GM23338 (cell line): ENCODE data around the gene BICC1. TPM values are rescaled to one million over a fixed set of nuclear protein-coding genes. Genes with fewer than 3 reads are reported as not detected.

Experiments
- ATAC-seq: fragments of 200-7000 bp; cut with Tn5 transposase; 3 replicates; pipeline ENCODE4 v1.9.1; 2020
- DNase-seq: peaks from one replicate; pipeline ENCODE4 v3.0.0-alpha.2; 2015; ENCODE audit warnings: low spot score
- H2AFZ ChIP-seq: fragments of 200-600 bp; sonication (generic); 2 replicates; pipeline ENCODE4 v1.8.0; 2016; ENCODE audit warnings: antibody characterized with exemption, mild to moderate bottlenecking, moderate library complexity
- H3F3A ChIP-seq: fragments of 200-600 bp; sonication (generic); replicated peaks from 2 replicates; pipeline ENCODE4 v1.8.0; 2017; ENCODE audit warnings: antibody characterized with exemption, mixed run types, low read depth
- H3K27ac ChIP-seq: fragments of 200-600 bp; sonication (generic); 2 replicates; pipeline ENCODE4 v1.6.1; 2016; ENCODE audit warnings: low read depth
- H3K27me3 ChIP-seq: fragments of 200-600 bp; sonication (generic); 2 replicates; pipeline ENCODE4 v1.8.0; 2016; ENCODE audit warnings: mild to moderate bottlenecking, mixed run types, moderate library complexity; ENCODE audit not compliant: insufficient read depth
- H3K36me3 ChIP-seq: fragments of 200-600 bp; sonication (generic); 2 replicates; pipeline ENCODE4 v1.8.0; 2016; ENCODE audit warnings: mild to moderate bottlenecking; ENCODE audit not compliant: insufficient read depth
- H3K4me1 ChIP-seq: fragments of 200-600 bp; sonication (generic); 2 replicates; pipeline ENCODE4 v1.8.0; 2016; ENCODE audit warnings: mild to moderate bottlenecking, moderate library complexity; ENCODE audit not compliant: insufficient read depth
- H3K4me2 ChIP-seq: fragments of 200-600 bp; sonication (generic); 2 replicates; pipeline ENCODE4 v1.7.1; 2017; ENCODE audit warnings: mixed run types
- H3K4me3 ChIP-seq: fragments of 200-600 bp; sonication (generic); 2 replicates; pipeline ENCODE4 v1.6.1; 2016; ENCODE audit warnings: mixed run types
- H3K79me2 ChIP-seq: fragments of 200-600 bp; sonication (generic); replicated peaks from 2 replicates; pipeline ENCODE4 v1.8.0; 2017; ENCODE audit warnings: mild to moderate bottlenecking; ENCODE audit not compliant: insufficient read depth
- H3K9me2 ChIP-seq: fragments of 200-600 bp; sonication (generic); 2 replicates; pipeline ENCODE4 v1.8.0; 2017; ENCODE audit not compliant: insufficient read depth
- H4K20me1 ChIP-seq: fragments of 200-600 bp; sonication (generic); replicated peaks from 2 replicates; pipeline ENCODE4 v1.8.0; 2017; ENCODE audit warnings: mild to moderate bottlenecking; ENCODE audit not compliant: insufficient read depth
- H3K27ac Mint-ChIP-seq: 2 replicates; pipeline ENCODE4 v1.8.0; 2020; ENCODE audit warnings: inconsistent platforms, mild to moderate bottlenecking, moderate library complexity, mixed read lengths
- H3K27me3 Mint-ChIP-seq: 3 replicates; pipeline ENCODE4 v1.8.0; 2022; ENCODE audit warnings: low read depth, mild to moderate bottlenecking, moderate library complexity, mixed read lengths, inconsistent platforms; ENCODE audit not compliant: insufficient read depth, poor library complexity
- H3K36me3 Mint-ChIP-seq: 3 replicates; pipeline ENCODE4 v1.8.0; 2021; ENCODE audit warnings: low read depth, mild to moderate bottlenecking, inconsistent platforms, moderate library complexity, mixed read lengths
- H3K4me1 Mint-ChIP-seq: 3 replicates; pipeline ENCODE4 v1.8.0; 2020; ENCODE audit warnings: mild to moderate bottlenecking, inconsistent platforms, mixed read lengths
- H3K4me3 Mint-ChIP-seq: 3 replicates; pipeline ENCODE4 v1.8.0; 2021; ENCODE audit warnings: moderate library complexity, mild to moderate bottlenecking, inconsistent platforms, mixed read lengths
- H3K9me3 Mint-ChIP-seq: 3 replicates; pipeline ENCODE4 v1.8.0; 2020; ENCODE audit warnings: moderate library complexity, mild to moderate bottlenecking, inconsistent platforms, mixed read lengths
- CREB1 ChIP-seq: fragments of 250-450 bp; sonication (Bioruptor Pico); IDR thresholded peaks from 2 replicates; pipeline ENCODE4 v1.5.0; 2020; ENCODE audit warnings: low read depth, mild to moderate bottlenecking, moderate library complexity
- EZH2 ChIP-seq: fragments of 200-600 bp; sonication (generic); IDR thresholded peaks from one replicate; pipeline ENCODE4 v1.8.0; 2017; ENCODE audit warnings: antibody characterized with exemption, mild to moderate bottlenecking, low read depth; ENCODE audit not compliant: unreplicated experiment
- EZH2phosphoT487 ChIP-seq: fragments of 200-600 bp; sonication (generic); IDR thresholded peaks from one replicate; pipeline ENCODE4 v1.8.1; 2018; ENCODE audit warnings: antibody characterized with exemption; ENCODE audit not compliant: unreplicated experiment
- JUNB ChIP-seq: IDR thresholded peaks from one replicate; pipeline ENCODE4 v1.6.1; 2016; ENCODE audit warnings: antibody characterized with exemption; ENCODE audit not compliant: unreplicated experiment
- NANOG ChIP-seq: IDR thresholded peaks from 2 replicates; pipeline ENCODE4 v1.6.1; 2016; ENCODE audit warnings: antibody characterized with exemption, borderline replicate concordance
- POLR2AphosphoS5 ChIP-seq: IDR thresholded peaks from 2 replicates; pipeline ENCODE4 v1.6.1; 2016; ENCODE audit warnings: antibody characterized with exemption, low read depth
- STAT1 ChIP-seq: IDR thresholded peaks from one replicate; pipeline ENCODE4 v1.6.1; 2016; ENCODE audit warnings: antibody characterized with exemption; ENCODE audit not compliant: unreplicated experiment
- ZNF114 ChIP-seq: fragments of 250-450 bp; sonication (Bioruptor Pico); IDR thresholded peaks from 2 replicates; pipeline ENCODE4 v1.5.0; 2020; ENCODE audit warnings: mild to moderate bottlenecking, moderate library complexity
- ZNF331 ChIP-seq: fragments of 250-450 bp; sonication (Bioruptor Pico); IDR thresholded peaks from 2 replicates; pipeline ENCODE4 v1.5.0; 2020; ENCODE audit warnings: low read depth, mild to moderate bottlenecking, moderate library complexity
- polyA plus RNA-seq: library from polyadenylated mRNA; unstranded; fragments of >200 nt; fragmentation: Nextera tagmentation; extraction: Ambion mirVana; gene quantifications from 2 replicates; pipeline ENCODE4 v1.2.1, GENCODE V29; 2016
- total RNA-seq: library from RNA; depleted of rRNA; stranded (reverse); fragments of >200 nt; shearing (Covaris generic); gene quantifications from 2 replicates; pipeline ENCODE4 v1.2.3, GENCODE V29; 2014
- TF ChIP-seq, protein P1 (sequence below): IDR thresholded peaks from 2 replicates; pipeline ENCODE4 v1.6.1; 2016; ENCODE audit warnings: antibody characterized with exemption
- TF ChIP-seq, protein P2 (sequence below), 2 experiments: fragments of 200-600 bp in 1 of 2; sonication (generic) in 1 of 2; conservative IDR thresholded peaks; 2 replicates each; pipeline versions ENCODE4 v1.5.1 to v1.6.1; 2016 to 2017; ENCODE audit warnings: antibody characterized with exemption in 2 of 2, low read depth in 2 of 2, mild to moderate bottlenecking in 2 of 2, moderate library complexity in 1 of 2
- TF ChIP-seq, protein P3 (sequence below): IDR thresholded peaks from one replicate; pipeline ENCODE4 v1.6.1; 2018; ENCODE audit warnings: antibody characterized with exemption; ENCODE audit not compliant: unreplicated experiment
- TF ChIP-seq, protein P4 (sequence below): fragments of 250-450 bp; sonication (Bioruptor Pico); IDR thresholded peaks from 2 replicates; pipeline ENCODE4 v1.5.0; 2020; ENCODE audit warnings: mild to moderate bottlenecking, moderate library complexity

Gene BICC1
- total and polyA plus RNA-seq, 2 experiments from 2014 or later = 1.3 to 2.2 TPM

DNA sequence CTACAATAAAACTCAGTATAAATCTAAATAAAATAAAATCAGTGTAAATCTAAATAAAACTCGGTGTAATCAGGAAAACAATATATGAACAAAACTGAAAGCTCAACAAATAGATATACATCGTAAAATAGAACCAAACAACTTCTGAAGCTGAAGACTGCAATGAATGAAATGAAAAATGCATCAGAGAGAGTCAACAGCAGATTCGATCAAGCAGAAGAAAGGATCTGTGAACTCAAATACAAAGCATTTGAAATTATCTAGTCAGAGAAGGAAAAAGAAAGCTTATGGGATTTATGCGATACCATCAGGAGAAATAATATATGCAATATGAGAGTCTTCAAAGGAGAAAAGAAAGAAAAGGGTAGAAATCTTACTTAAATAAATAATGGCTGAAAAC, 255.0 kb downstream of the BICC1 start:
- no peak for TF ChIP-seq POLR2AphosphoS5
- TF ChIP-seq ZNF114 (CRISPR knock-in tag) = no peak
- no peak for TF ChIP-seq EZH2
- no peak for TF ChIP-seq CREB1 (CRISPR knock-in tag)
- TF ChIP-seq JUNB = no peak
- TF ChIP-seq, protein P1, sequence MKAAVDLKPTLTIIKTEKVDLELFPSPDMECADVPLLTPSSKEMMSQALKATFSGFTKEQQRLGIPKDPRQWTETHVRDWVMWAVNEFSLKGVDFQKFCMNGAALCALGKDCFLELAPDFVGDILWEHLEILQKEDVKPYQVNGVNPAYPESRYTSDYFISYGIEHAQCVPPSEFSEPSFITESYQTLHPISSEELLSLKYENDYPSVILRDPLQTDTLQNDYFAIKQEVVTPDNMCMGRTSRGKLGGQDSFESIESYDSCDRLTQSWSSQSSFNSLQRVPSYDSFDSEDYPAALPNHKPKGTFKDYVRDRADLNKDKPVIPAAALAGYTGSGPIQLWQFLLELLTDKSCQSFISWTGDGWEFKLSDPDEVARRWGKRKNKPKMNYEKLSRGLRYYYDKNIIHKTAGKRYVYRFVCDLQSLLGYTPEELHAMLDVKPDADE = no peak
- TF ChIP-seq NANOG = no peak
- TF ChIP-seq, protein P2, sequence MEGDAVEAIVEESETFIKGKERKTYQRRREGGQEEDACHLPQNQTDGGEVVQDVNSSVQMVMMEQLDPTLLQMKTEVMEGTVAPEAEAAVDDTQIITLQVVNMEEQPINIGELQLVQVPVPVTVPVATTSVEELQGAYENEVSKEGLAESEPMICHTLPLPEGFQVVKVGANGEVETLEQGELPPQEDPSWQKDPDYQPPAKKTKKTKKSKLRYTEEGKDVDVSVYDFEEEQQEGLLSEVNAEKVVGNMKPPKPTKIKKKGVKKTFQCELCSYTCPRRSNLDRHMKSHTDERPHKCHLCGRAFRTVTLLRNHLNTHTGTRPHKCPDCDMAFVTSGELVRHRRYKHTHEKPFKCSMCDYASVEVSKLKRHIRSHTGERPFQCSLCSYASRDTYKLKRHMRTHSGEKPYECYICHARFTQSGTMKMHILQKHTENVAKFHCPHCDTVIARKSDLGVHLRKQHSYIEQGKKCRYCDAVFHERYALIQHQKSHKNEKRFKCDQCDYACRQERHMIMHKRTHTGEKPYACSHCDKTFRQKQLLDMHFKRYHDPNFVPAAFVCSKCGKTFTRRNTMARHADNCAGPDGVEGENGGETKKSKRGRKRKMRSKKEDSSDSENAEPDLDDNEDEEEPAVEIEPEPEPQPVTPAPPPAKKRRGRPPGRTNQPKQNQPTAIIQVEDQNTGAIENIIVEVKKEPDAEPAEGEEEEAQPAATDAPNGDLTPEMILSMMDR (conservative IDR thresholded peaks at IDR 0.05; ENCODE audit: low read depth in 2 of 2) = no peak
- no peak for TF ChIP-seq STAT1
- TF ChIP-seq EZH2phosphoT487 = no peak
- TF ChIP-seq, protein P3, sequence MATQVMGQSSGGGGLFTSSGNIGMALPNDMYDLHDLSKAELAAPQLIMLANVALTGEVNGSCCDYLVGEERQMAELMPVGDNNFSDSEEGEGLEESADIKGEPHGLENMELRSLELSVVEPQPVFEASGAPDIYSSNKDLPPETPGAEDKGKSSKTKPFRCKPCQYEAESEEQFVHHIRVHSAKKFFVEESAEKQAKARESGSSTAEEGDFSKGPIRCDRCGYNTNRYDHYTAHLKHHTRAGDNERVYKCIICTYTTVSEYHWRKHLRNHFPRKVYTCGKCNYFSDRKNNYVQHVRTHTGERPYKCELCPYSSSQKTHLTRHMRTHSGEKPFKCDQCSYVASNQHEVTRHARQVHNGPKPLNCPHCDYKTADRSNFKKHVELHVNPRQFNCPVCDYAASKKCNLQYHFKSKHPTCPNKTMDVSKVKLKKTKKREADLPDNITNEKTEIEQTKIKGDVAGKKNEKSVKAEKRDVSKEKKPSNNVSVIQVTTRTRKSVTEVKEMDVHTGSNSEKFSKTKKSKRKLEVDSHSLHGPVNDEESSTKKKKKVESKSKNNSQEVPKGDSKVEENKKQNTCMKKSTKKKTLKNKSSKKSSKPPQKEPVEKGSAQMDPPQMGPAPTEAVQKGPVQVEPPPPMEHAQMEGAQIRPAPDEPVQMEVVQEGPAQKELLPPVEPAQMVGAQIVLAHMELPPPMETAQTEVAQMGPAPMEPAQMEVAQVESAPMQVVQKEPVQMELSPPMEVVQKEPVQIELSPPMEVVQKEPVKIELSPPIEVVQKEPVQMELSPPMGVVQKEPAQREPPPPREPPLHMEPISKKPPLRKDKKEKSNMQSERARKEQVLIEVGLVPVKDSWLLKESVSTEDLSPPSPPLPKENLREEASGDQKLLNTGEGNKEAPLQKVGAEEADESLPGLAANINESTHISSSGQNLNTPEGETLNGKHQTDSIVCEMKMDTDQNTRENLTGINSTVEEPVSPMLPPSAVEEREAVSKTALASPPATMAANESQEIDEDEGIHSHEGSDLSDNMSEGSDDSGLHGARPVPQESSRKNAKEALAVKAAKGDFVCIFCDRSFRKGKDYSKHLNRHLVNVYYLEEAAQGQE = no peak
- no peak for TF ChIP-seq ZNF331 (CRISPR knock-in tag)
- TF ChIP-seq, protein P4, sequence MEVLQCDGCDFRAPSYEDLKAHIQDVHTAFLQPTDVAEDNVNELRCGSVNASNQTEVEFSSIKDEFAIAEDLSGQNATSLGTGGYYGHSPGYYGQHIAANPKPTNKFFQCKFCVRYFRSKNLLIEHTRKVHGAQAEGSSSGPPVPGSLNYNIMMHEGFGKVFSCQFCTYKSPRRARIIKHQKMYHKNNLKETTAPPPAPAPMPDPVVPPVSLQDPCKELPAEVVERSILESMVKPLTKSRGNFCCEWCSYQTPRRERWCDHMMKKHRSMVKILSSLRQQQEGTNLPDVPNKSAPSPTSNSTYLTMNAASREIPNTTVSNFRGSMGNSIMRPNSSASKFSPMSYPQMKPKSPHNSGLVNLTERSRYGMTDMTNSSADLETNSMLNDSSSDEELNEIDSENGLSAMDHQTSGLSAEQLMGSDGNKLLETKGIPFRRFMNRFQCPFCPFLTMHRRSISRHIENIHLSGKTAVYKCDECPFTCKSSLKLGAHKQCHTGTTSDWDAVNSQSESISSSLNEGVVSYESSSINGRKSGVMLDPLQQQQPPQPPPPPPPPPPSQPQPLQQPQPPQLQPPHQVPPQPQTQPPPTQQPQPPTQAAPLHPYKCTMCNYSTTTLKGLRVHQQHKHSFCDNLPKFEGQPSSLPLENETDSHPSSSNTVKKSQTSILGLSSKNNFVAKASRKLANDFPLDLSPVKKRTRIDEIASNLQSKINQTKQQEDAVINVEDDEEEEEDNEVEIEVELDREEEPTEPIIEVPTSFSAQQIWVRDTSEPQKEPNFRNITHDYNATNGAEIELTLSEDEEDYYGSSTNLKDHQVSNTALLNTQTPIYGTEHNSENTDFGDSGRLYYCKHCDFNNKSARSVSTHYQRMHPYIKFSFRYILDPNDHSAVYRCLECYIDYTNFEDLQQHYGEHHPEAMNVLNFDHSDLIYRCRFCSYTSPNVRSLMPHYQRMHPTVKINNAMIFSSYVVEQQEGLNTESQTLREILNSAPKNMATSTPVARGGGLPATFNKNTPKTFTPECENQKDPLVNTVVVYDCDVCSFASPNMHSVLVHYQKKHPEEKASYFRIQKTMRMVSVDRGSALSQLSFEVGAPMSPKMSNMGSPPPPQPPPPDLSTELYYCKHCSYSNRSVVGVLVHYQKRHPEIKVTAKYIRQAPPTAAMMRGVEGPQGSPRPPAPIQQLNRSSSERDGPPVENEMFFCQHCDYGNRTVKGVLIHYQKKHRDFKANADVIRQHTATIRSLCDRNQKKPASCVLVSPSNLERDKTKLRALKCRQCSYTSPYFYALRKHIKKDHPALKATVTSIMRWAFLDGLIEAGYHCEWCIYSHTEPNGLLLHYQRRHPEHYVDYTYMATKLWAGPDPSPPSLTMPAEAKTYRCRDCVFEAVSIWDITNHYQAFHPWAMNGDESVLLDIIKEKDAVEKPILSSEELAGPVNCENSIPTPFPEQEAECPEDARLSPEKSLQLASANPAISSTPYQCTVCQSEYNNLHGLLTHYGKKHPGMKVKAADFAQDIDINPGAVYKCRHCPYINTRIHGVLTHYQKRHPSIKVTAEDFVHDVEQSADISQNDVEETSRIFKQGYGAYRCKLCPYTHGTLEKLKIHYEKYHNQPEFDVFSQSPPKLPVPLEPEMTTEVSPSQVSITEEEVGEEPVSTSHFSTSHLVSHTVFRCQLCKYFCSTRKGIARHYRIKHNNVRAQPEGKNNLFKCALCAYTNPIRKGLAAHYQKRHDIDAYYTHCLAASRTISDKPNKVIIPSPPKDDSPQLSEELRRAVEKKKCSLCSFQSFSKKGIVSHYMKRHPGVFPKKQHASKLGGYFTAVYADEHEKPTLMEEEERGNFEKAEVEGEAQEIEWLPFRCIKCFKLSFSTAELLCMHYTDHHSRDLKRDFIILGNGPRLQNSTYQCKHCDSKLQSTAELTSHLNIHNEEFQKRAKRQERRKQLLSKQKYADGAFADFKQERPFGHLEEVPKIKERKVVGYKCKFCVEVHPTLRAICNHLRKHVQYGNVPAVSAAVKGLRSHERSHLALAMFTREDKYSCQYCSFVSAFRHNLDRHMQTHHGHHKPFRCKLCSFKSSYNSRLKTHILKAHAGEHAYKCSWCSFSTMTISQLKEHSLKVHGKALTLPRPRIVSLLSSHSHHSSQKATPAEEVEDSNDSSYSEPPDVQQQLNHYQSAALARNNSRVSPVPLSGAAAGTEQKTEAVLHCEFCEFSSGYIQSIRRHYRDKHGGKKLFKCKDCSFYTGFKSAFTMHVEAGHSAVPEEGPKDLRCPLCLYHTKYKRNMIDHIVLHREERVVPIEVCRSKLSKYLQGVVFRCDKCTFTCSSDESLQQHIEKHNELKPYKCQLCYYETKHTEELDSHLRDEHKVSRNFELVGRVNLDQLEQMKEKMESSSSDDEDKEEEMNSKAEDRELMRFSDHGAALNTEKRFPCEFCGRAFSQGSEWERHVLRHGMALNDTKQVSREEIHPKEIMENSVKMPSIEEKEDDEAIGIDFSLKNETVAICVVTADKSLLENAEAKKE (CRISPR knock-in tag) = no peak
- H3F3A ChIP-seq = no peaks in the 10 kb centered on the region
- ATAC-seq (no peak), DNase-seq (no peak)
- H3K4me3 ChIP-seq = no peak overlapping the region
- H3K9me2 ChIP-seq = no peaks in the 10 kb centered on the region
- H3K27me3 ChIP-seq = no peaks in the 10 kb centered on the region
- no peaks in the 10 kb centered on the region for H3K27me3 Mint-ChIP-seq
- H3K36me3 ChIP-seq = no peaks in the 10 kb centered on the region
- no peak overlapping the region for H3K27ac Mint-ChIP-seq
- no peak overlapping the region for H3K4me2 ChIP-seq
- no peaks in the 10 kb centered on the region for H3K79me2 ChIP-seq
- no peaks in the 10 kb centered on the region for H3K4me1 ChIP-seq
- no peak overlapping the region for H3K27ac ChIP-seq
- H3K9me3 Mint-ChIP-seq = no peaks in the 10 kb centered on the region; the same call in 2 of the 3 replicates
- H3K4me3 Mint-ChIP-seq = no peak overlapping the region
- H3K4me1 Mint-ChIP-seq = no peaks in the 10 kb centered on the region
- H2AFZ ChIP-seq = no peak overlapping the region
- no peaks in the 10 kb centered on the region for H4K20me1 ChIP-seq
- no peaks in the 10 kb centered on the region for H3K36me3 Mint-ChIP-seq
